A549 (cell line): Measurements from ENCODE around the gene TFCP2L1. TPM values are rescaled to one million over a fixed set of nuclear protein-coding genes. Genes with fewer than 3 reads are reported as not detected.
"Not testable (repeated sequence)": the region's sequence is repeated elsewhere in the genome, so short reads cannot be mapped to it uniquely, and the experiment has no call there.

Source experiments
- ATAC-seq, 2 experiments: fragments of 200-7000 bp in 1 of 2; fragments of >200 bp in 1 of 2; cut with Nextera tagmentation in 1 of 2; cut with Tn5 transposase in 1 of 2; 3 replicates each; pipeline versions ENCODE4 v1.8.0 to v1.9.1; 2018 to 2020; ENCODE audit warnings: mild to moderate bottlenecking in 1 of 2, moderate library complexity in 1 of 2
- CTCF ChIA-PET: fragments of 300-600 bp; sonication (Branson Sonifier 250); formaldehyde crosslinking; extraction: SDS; loops from one replicate; lab custom pipeline; 2021; ENCODE audit warnings: antibody characterized with exemption, inconsistent platforms; lab: Yijun Ruan, JAX
- POLR2A ChIA-PET: fragments of 350-600 bp; formaldehyde crosslinking; extraction: SDS; loops from one replicate; lab custom pipeline; 2021; ENCODE audit warnings: antibody characterized with exemption, inconsistent platforms; lab: Yijun Ruan, JAX
- DNase-seq, 2 experiments: peaks; one replicate each; pipeline versions ENCODE4 v3.0.0 to v3.0.0-alpha.2; 2011 to 2016; ENCODE audit warnings: low read depth in 1 of 2, low spot score in 1 of 2
- FAIRE-seq: peaks from 2 replicates; lab custom pipeline; 2011; peaks lifted over from hg19 to GRCh38; lab: Jason Lieb, UNC
- H3K27ac ChIP-seq, 2 experiments: fragments of >200 bp; sonication (Bioruptor Twin); formaldehyde crosslinking; 3 replicates each; pipeline ENCODE4 v1.5.1; 2016 to 2017
- H3K4me1 ChIP-seq: fragments of >200 bp; sonication (Bioruptor Twin); formaldehyde crosslinking; 3 replicates; pipeline ENCODE4 v1.6.1; 2016
- H3K4me2 ChIP-seq: fragments of >200 bp; sonication (Bioruptor Twin); formaldehyde crosslinking; 3 replicates; pipeline ENCODE4 v1.6.1; 2016
- H3K4me3 ChIP-seq: fragments of >200 bp; sonication (Bioruptor Twin); formaldehyde crosslinking; 3 replicates; pipeline ENCODE4 v1.5.1; 2016
- H3K9me3 ChIP-seq: fragments of >200 bp; sonication (Bioruptor Twin); formaldehyde crosslinking; 3 replicates; pipeline ENCODE4 v1.6.1; 2016
- BHLHE40 ChIP-seq: IDR thresholded peaks from 2 replicates; pipeline ENCODE4 v1.6.1; 2012; ENCODE audit warnings: low read depth, low read length, inconsistent platforms
- CBX2 ChIP-seq: fragments of 200-600 bp; sonication (generic); IDR thresholded peaks from 2 replicates; pipeline ENCODE4 v1.6.1; 2016; ENCODE audit warnings: low read depth, mild to moderate bottlenecking, borderline replicate concordance
- CBX8 ChIP-seq: fragments of 200-600 bp; sonication (generic); IDR thresholded peaks from 2 replicates; pipeline ENCODE4 v1.6.1; 2016
- HDAC2 ChIP-seq: fragments of 200-600 bp; sonication (generic); IDR thresholded peaks from 2 replicates; pipeline ENCODE4 v1.6.1; 2016
- HEYL ChIP-seq: fragments of 250-450 bp; sonication (Bioruptor Pico); IDR thresholded peaks from 2 replicates; pipeline ENCODE4 v1.8.0; 2021; ENCODE audit warnings: mild to moderate bottlenecking, moderate library complexity
- HOXA7 ChIP-seq: fragments of 250-450 bp; sonication (Bioruptor Pico); IDR thresholded peaks from 2 replicates; pipeline ENCODE4 v1.5.0; 2020; ENCODE audit warnings: mild to moderate bottlenecking, moderate library complexity
- HOXB13 ChIP-seq: fragments of 250-450 bp; sonication (Bioruptor Pico); IDR thresholded peaks from 2 replicates; pipeline ENCODE4 v1.5.0; 2020; ENCODE audit warnings: low read depth, mild to moderate bottlenecking, moderate library complexity
- KDM5A ChIP-seq: fragments of 200-600 bp; sonication (generic); IDR thresholded peaks from 2 replicates; pipeline ENCODE4 v1.6.1; 2016; ENCODE audit warnings: antibody characterized with exemption, mild to moderate bottlenecking
- NPAS2 ChIP-seq: fragments of 250-450 bp; sonication (Bioruptor Pico); IDR thresholded peaks from 2 replicates; pipeline ENCODE4 v1.8.0; 2022; ENCODE audit warnings: mild to moderate bottlenecking, moderate library complexity, borderline replicate concordance
- POLR2AphosphoS2 ChIP-seq: conservative IDR thresholded peaks from 2 replicates; pipeline ENCODE4 v1.6.1; 2012; ENCODE audit warnings: low read length, improper control_type of control experiment, inconsistent platforms
- RAD21 ChIP-seq, 2 experiments: fragments of >200 bp in 1 of 2; sonication (Bioruptor Twin) in 1 of 2; formaldehyde crosslinking in 1 of 2; IDR thresholded peaks in 1 of 2; conservative IDR thresholded peaks in 1 of 2; 2 replicates in 1 of 2; 3 replicates in 1 of 2; pipeline ENCODE4 v1.6.1; 2012 to 2018; ENCODE audit warnings: inconsistent platforms in 1 of 2
- RARB ChIP-seq: fragments of 250-450 bp; sonication (Bioruptor Pico); IDR thresholded peaks from 2 replicates; pipeline ENCODE4 v1.8.0; 2021; ENCODE audit warnings: mild to moderate bottlenecking, moderate library complexity
- SMC3 ChIP-seq: fragments of >200 bp; sonication (Bioruptor Twin); formaldehyde crosslinking; IDR thresholded peaks from 3 replicates; pipeline ENCODE4 v1.6.1; 2018; ENCODE audit warnings: inconsistent platforms
- SREBF2 ChIP-seq: fragments of 450-650 bp; IDR thresholded peaks from 2 replicates; pipeline ENCODE4 v1.6.1; 2014; ENCODE audit warnings: mild to moderate bottlenecking, moderate library complexity
- ZFP36 ChIP-seq: fragments of 450-650 bp; IDR thresholded peaks from 2 replicates; pipeline ENCODE4 v1.6.1; 2014; ENCODE audit warnings: borderline replicate concordance; ENCODE audit not compliant: partially characterized antibody
- WGBS: methylation state at CpG from one replicate; pipeline ENCODE4 v1.1.6; 2017; ENCODE audit errors: missing lambda C conversion rate; 5-methylcytosine and 5-hydroxymethylcytosine counted together
- polyA plus RNA-seq, 4 experiments: library from polyadenylated mRNA; depleted of rRNA in 3 of 4; stranded (reverse); fragments of >200 nt; fragmentation: RNase III in 1 of 4; extraction: RNeasy Plus Mini Kit Qiagen cat#74134 plus additional on column Dnase treatment in 1 of 4; gene quantifications; 2 replicates in 3 of 4; 3 replicates in 1 of 4; pipeline ENCODE4 v1.2.3, GENCODE V29; 2011 to 2017
- TF ChIP-seq, protein P1 (sequence below): fragments of >200 bp; sonication (Bioruptor Twin); formaldehyde crosslinking; IDR thresholded peaks from 3 replicates; pipeline ENCODE4 v1.5.1; 2016

The TFCP2L1 gene
- polyA plus RNA-seq, 2 of the 4 experiments (the other 2 are of a cell fraction) = 1.3 to 3.1 TPM

DNA sequence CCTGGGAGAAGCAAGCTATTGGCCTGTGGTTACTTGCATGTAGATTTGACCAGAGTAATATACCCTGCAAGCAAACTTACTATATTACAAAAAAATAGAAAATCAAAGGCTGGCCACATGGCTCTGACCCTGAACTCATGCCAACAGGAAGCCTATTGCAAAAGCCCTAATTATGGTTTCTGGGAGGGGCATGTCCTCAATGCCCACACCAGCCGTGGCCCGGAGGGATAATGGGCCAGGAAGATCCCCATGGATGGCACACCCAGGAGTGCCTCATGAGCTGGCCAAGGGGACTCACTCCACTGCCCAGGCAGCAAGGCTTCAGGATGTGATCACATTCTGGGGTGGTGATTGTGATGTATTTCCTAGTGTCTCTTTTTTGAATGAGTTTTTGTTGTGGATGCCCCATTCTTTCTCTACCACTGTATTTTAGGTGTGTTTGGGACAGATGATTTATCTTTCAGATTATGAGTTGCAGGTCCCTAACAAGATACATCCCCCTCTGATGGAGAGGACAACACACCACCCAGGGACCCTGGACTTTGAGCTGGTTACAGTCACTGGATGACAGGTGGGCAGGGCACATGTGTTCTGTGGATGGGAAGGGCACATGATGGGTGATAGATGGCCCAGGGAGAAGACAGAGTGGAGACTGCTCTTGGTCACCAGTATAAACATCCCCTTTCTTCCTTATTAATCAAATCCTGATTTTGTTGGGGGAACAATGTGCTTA is 18.7 kb upstream of the TFCP2L1 start:
- Histone ChIP-seq H3K27ac (no peak overlapping the region), H3K4me3 (no peak overlapping the region)
- POLR2A ChIA-PET = no interaction called here
- DNase-seq = no peak
- FAIRE-seq = no peak
- TF ChIP-seq HEYL (CRISPR knock-in tag) (no peak), CBX2 (no peak), SREBF2 (no peak), ZFP36 (no peak)
- TF ChIP-seq, all 56 proteins: peak for 0
- Histone ChIP-seq H3K9me3 (no peaks in the 10 kb centered on the region), H3K4me2 (no peak overlapping the region), H3K4me1 (no peaks in the 10 kb centered on the region)
- 61% methylated on average over 2 of the region's 2 CpGs for WGBS
- ATAC-seq = no peak
- CTCF ChIA-PET = interaction anchor here (0.8 to 2.4 kb wide), 5 partner anchors 9 to 218 kb away, joined by 3 to 7 read pairs (median 4); no protein-coding TSS in a partner anchor

DNA sequence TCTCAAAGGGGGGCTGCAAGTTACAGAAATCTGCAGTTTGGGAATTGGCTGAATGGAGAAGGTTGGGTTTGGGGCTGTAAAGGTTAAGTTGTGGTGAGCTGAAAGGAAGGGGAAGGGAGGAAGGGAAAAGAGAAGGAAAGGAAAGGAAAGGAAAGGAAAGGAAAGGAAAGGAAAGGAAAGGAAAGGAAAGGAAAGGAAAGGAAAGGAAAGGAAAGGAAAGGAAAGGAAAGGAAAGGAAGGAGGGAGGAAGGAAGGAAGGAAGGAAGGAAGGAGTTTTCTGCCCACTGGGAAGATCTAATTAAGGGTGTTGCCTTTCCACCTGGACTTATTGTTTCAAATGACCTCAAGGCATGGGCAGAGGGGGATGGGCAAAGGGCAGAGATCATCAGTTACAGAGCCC is 16.2 kb upstream of the TFCP2L1 start:
- DNase-seq, H3K27ac ChIP-seq, H3K4me1 ChIP-seq, H3K4me3 ChIP-seq, FAIRE-seq, H3K4me2 ChIP-seq, H3K9me3 ChIP-seq, ATAC-seq, POLR2A ChIA-PET: not testable (repeated sequence)
- CTCF ChIA-PET = interaction anchor here (1.1 to 1.8 kb wide), 3 partner anchors 12 to 55 kb away, joined by 3 to 5 read pairs (median 3); no protein-coding TSS in a partner anchor

DNA sequence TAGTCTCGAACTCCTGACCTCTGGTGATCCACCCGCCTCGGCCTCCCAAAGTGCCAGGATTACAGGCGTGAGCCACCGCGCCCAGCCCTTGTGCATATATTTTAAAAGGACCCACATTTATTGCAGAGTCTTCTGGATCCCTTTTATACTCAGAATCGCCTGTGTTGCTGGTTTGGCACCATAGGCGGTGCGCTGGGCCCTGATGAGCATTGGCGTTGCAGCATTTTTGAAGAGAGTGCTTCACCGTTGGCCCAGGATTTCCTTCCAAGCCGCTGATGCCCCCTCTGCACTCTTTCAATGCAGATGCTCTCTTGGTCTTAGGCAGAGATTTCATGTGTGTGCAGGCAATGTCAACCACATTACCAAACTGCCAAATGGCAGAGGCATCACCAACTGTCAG is 13.5 kb upstream of the TFCP2L1 start:
- H3K9me3 ChIP-seq = no peaks in the 10 kb centered on the region
- TF ChIP-seq CBX8 (no peak), BHLHE40 (no peak), POLR2AphosphoS2 (no peak), HDAC2 (no peak)
- TF ChIP-seq, all 56 proteins: peak for 0
- ChIA-PET POLR2A (no interaction called here), CTCF (interaction anchor here (1.0 to 4.5 kb wide), 8 partner anchors 12 to 587 kb away, joined by 3 to 24 read pairs (median 4); no protein-coding TSS in a partner anchor)
- no peak for FAIRE-seq
- no peak overlapping the region for H3K27ac ChIP-seq
- no peaks in the 10 kb centered on the region for H3K4me1 ChIP-seq
- no peak overlapping the region for H3K4me2 ChIP-seq
- DNase-seq = no peak
- ATAC-seq = no peak
- no peak overlapping the region for H3K4me3 ChIP-seq
- 64% methylated on average over 12 of the region's 12 CpGs for WGBS

DNA sequence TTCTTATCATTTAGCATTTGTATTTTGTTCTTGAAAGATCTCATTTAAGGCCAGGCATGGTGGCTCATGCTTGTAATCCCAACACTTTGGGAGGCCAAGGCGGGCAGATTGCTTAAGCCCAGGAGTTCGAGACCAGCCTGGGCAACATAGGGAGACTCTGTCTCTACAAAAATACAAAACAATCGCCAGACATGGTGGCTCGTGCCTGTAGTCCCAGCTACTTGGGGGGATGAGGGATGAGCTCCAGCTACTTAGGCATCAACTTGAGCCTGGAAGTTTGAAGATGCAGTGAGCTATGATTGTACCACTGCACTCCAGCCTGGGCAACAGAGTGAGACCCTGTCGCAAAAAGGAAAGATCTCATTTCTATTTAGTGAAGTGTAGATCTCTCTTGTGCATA is 12.9 kb upstream of the TFCP2L1 start:
- DNase-seq, FAIRE-seq, H3K4me2 ChIP-seq, H3K4me3 ChIP-seq, H3K27ac ChIP-seq, H3K9me3 ChIP-seq, POLR2A ChIA-PET, H3K4me1 ChIP-seq, ATAC-seq: not testable (repeated sequence)
- 61% methylated on average over 5 of the region's 5 CpGs for WGBS
- CTCF ChIA-PET = interaction anchor here (0.7 to 4.5 kb wide), 12 partner anchors 9 to 586 kb away, joined by 3 to 24 read pairs (median 4); no protein-coding TSS in a partner anchor

DNA sequence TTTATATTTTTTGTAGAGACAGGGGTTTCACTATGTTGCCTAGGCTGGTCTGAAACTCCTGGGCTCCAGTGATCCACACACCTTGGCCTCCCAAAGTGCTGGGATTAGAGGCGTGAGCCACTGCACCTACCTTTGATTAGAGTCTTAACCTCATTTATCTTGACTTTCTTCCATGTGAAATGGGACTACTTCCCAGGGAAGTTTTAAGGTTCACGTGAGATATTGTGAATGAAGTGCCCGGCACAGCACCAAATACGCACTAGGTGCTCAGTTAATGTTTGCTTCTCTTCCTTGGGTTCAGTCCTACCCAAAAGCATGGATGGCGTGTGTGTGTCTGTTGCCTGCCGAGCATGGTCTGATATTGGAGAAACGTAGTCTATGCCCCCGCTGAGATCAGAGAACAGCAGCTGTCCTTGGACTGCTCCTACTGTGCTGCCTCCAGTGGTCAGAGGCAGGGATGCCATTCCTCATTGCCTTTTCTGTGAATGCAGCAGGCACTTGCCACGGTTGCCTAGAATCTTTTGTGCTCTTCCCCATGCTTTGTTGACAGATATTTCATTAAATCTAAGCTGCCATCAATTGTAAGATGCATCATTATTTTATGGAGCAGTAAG is 12.3 kb upstream of the TFCP2L1 start:
- POLR2A ChIA-PET = no interaction called here
- CTCF ChIA-PET = interaction anchor here (0.7 to 4.5 kb wide), 15 partner anchors 8 to 586 kb away, joined by 3 to 24 read pairs (median 4); no protein-coding TSS in a partner anchor
- no peak overlapping the region for H3K4me2 ChIP-seq
- ATAC-seq (peak; percentile 96 to 97), FAIRE-seq (peak; percentile 18), DNase-seq (peak; percentile 50 to 73)
- no peak for TF ChIP-seq KDM5A
- TF ChIP-seq, protein P1, sequence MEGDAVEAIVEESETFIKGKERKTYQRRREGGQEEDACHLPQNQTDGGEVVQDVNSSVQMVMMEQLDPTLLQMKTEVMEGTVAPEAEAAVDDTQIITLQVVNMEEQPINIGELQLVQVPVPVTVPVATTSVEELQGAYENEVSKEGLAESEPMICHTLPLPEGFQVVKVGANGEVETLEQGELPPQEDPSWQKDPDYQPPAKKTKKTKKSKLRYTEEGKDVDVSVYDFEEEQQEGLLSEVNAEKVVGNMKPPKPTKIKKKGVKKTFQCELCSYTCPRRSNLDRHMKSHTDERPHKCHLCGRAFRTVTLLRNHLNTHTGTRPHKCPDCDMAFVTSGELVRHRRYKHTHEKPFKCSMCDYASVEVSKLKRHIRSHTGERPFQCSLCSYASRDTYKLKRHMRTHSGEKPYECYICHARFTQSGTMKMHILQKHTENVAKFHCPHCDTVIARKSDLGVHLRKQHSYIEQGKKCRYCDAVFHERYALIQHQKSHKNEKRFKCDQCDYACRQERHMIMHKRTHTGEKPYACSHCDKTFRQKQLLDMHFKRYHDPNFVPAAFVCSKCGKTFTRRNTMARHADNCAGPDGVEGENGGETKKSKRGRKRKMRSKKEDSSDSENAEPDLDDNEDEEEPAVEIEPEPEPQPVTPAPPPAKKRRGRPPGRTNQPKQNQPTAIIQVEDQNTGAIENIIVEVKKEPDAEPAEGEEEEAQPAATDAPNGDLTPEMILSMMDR = peak; percentile 53
- TF ChIP-seq RAD21 (conservative IDR thresholded peaks at IDR 0.05 in 1 of 2, IDR thresholded peaks at IDR 0.05 in 1 of 2) = peak; percentile 41 to 56; a peak in 4 of 5 replicates
- no peak for TF ChIP-seq NPAS2 (CRISPR knock-in tag)
- TF ChIP-seq HOXA7 (CRISPR knock-in tag) = no peak
- no peak for TF ChIP-seq RARB (CRISPR knock-in tag)
- TF ChIP-seq SMC3 = peak; percentile 28; the same call in 1 of the 3 replicates
- no peak for TF ChIP-seq HOXB13 (CRISPR knock-in tag)
- no peak overlapping the region for H3K4me3 ChIP-seq
- H3K4me1 ChIP-seq = no peaks in the 10 kb centered on the region
- no peak overlapping the region for H3K27ac ChIP-seq
- WGBS = 25% methylated on average over 9 of the region's 9 CpGs
- no peaks in the 10 kb centered on the region for H3K9me3 ChIP-seq
